NCI-H2029 (cell line): ENCODE data around the gene WDR19.

ENCODE experiments used
- DNase-seq: peaks from one replicate; lab custom pipeline; 2025; lab: John Stamatoyannopoulos, UW

WDR19 gene

GRCh38 chr4:39303871-39304270 is 121.5 kb downstream of the WDR19 start:
- DNase-seq = no peak

- DNase-seq = no peak
Measured at GRCh38 chr4:39304651-39305050, 122.3 kb downstream of the WDR19 start.

- peak; percentile 27 for DNase-seq
Measured at GRCh38 chr4:39305912-39306677, 123.8 kb downstream of the WDR19 start.

GRCh38 chr4:39308611-39309010 is 126.3 kb downstream of the WDR19 start:
- peak; percentile 95 for DNase-seq

- no peak for DNase-seq
Measured at GRCh38 chr4:39312816-39313215, 130.5 kb downstream of the WDR19 start.

GRCh38 chr4:39319676-39320075 is 137.3 kb downstream of the WDR19 start:
- no peak for DNase-seq

GRCh38 chr4:39320381-39321115 is 138.2 kb downstream of the WDR19 start:
- no peak for DNase-seq

- no peak for DNase-seq
Measured at GRCh38 chr4:39323821-39324220, 141.5 kb downstream of the WDR19 start.

GRCh38 chr4:39324446-39324845 is 142.1 kb downstream of the WDR19 start:
- DNase-seq = no peak

GRCh38 chr4:39324897-39325613 is 142.7 kb downstream of the WDR19 start:
- DNase-seq = no peak

- DNase-seq = no peak
Measured at GRCh38 chr4:39326468-39326977, 144.2 kb downstream of the WDR19 start.

GRCh38 chr4:39330353-39330752 is 148.0 kb downstream of the WDR19 start:
- DNase-seq = no peak

- no peak for DNase-seq
Measured at GRCh38 chr4:39331191-39331590, 148.9 kb downstream of the WDR19 start.
